Liver (tissue), 3 donors: ENCODE results near the gene EHD4.

Experiments
- EGR1 ChIP-seq, 2 donors: IDR thresholded peaks; 2 replicates each; pipeline ENCODE4 v1.6.1; 2016 to 2018; ENCODE audit warnings: antibody characterized with exemption in 2 of 2, low read depth in 2 of 2
- NR2F2 ChIP-seq: IDR thresholded peaks from 2 replicates; pipeline ENCODE4 v1.6.1; 2016; ENCODE audit warnings: antibody characterized with exemption
- TAF1 ChIP-seq: conservative IDR thresholded peaks from 2 replicates; pipeline ENCODE4 v1.6.1; 2016; ENCODE audit warnings: antibody characterized with exemption, mild to moderate bottlenecking
- TF ChIP-seq, protein P1 (sequence below): fragments of 150-350 bp; IDR thresholded peaks from 2 replicates; pipeline ENCODE4 v1.5.1; 2017; ENCODE audit warnings: improper control_type of control experiment, low read depth, low read length; ENCODE audit not compliant: missing input control
- donor health status: healthy.
- donor health status: healthy.

DNA sequence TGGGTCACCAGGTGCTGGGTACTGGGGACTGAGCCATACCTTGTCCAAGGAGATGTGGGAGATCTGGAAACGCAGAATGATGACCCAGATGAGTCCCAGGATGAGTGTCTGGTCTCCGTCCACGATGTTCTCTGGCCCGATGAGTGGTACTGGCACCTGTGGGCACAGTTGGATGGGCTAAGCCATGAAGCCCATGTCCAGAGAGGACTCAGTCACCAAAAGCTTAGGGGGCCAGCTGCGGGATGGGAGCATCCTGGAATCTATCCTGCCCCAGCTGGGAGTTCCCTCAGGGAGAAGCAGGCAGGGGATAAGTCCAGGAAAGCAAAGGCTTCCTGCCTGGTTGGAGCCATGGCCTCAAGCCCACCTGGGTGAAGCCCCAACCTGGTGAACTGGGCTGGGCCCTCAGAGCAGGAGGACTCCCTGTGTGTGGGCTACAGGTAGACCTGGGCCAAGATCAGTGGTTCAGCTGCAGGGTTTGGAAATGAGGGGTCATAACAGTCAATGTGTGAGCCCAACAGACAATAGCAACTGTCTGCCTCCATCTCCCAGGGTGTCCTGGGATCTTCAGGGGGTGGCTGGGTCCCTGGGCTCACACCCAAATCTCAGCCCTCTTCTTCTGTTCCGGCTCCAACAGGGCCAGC is 82.2 kb downstream of the EHD4 start:
- TF ChIP-seq, protein P1, sequence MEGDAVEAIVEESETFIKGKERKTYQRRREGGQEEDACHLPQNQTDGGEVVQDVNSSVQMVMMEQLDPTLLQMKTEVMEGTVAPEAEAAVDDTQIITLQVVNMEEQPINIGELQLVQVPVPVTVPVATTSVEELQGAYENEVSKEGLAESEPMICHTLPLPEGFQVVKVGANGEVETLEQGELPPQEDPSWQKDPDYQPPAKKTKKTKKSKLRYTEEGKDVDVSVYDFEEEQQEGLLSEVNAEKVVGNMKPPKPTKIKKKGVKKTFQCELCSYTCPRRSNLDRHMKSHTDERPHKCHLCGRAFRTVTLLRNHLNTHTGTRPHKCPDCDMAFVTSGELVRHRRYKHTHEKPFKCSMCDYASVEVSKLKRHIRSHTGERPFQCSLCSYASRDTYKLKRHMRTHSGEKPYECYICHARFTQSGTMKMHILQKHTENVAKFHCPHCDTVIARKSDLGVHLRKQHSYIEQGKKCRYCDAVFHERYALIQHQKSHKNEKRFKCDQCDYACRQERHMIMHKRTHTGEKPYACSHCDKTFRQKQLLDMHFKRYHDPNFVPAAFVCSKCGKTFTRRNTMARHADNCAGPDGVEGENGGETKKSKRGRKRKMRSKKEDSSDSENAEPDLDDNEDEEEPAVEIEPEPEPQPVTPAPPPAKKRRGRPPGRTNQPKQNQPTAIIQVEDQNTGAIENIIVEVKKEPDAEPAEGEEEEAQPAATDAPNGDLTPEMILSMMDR: no peak
- TF ChIP-seq TAF1 (no peak), EGR1 (IDR thresholded peaks at IDR 0.05; ENCODE audit: low read depth in 2 of 2) (no peak), NR2F2 (no peak)
